IPS DF 6.9 (cell line): Measurements from ENCODE around the gene FASTKD3.

Experiments
- DNase-seq: peaks from one replicate; pipeline ENCODE4 v3.0.0-alpha.2; 2013; ENCODE audit warnings: low read depth, low spot score
- H3K27ac ChIP-seq: one replicate; pipeline ENCODE4 v1.5.1; 2013; ENCODE audit warnings: low read length, control low read depth
- H3K27me3 ChIP-seq: 2 replicates; pipeline ENCODE4 v1.6.1; 2013; ENCODE audit warnings: mild to moderate bottlenecking, low read length; ENCODE audit not compliant: control insufficient read depth, insufficient read depth
- H3K36me3 ChIP-seq: 2 replicates; pipeline ENCODE4 v1.6.1; 2013; ENCODE audit warnings: low read length; ENCODE audit not compliant: control insufficient read depth, insufficient read depth
- H3K4me1 ChIP-seq: 2 replicates; pipeline ENCODE4 v1.6.1; 2013; ENCODE audit warnings: low read length; ENCODE audit not compliant: control insufficient read depth, insufficient read depth
- H3K4me3 ChIP-seq: 2 replicates; pipeline ENCODE4 v1.5.1; 2013; ENCODE audit warnings: mild to moderate bottlenecking, low read length
- H3K9me3 ChIP-seq: 2 replicates; pipeline ENCODE4 v1.6.1; 2013; ENCODE audit warnings: low read length, inconsistent platforms; ENCODE audit not compliant: control insufficient read depth, insufficient read depth
- WGBS: extraction: QIAGEN DNeasy Blood & Tissue Kit; methylation state at CpG from one replicate; pipeline ENCODE4 v1.1.7; 2013; ENCODE audit warnings: mixed read lengths, missing lambda C conversion rate; ENCODE audit not compliant: insufficient read length, insufficient coverage; 5-methylcytosine and 5-hydroxymethylcytosine counted together

The FASTKD3 gene

DNA sequence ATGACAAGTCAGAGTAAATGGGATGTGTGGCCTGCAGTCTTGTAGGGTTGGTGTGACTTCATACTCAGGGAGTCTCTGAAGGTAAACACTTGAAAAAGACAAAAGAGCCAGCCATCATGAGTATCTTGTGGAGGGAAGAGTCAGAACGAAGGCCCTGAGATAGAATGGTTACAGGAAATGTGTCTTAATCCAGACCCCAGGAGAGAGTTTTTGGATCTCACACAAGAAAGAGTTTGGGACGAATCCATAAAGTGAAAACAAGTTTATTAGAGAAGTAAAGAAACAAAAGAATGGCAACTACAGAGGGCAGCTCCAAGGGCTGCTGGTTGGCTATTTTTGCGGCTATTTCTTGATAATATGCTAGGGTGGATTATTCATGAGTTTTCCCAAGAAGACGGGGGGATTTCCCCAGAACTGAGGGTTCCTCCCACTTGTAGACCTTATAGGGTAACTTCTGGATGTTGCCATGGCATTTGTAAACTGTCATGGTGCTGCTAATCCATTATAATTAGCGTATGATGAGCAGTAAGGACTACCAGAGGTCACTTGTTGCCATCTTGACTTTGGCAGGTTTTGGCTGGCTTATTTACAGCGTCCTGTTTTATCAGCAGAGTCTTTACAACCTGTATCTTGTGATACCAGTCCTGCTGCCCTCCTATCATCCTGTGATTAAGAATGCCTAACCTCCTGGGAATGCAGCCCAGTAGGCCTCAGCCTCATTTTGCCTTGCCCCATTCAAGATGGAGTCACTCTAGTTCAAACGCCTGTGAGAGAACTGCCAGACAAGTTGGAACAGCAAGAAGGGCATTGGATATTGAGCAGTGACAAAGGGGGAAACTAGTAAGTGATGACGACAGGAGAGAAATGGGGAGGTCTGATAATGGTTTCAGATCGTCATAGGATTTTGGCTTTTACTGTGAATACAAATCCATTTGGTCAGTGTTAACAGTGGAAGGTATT, 34.1 kb upstream of the FASTKD3 start:
- H3K4me3 ChIP-seq, result no peak overlapping the region
- H3K27me3 ChIP-seq, result no peaks in the 10 kb centered on the region
- H3K4me1 ChIP-seq, result no peaks in the 10 kb centered on the region
- no peak overlapping the region for H3K27ac ChIP-seq
- no peak for DNase-seq
- no peaks in the 10 kb centered on the region for H3K9me3 ChIP-seq
- H3K36me3 ChIP-seq, result peaks cover 16% of the 10 kb centered on the region; the same call in 1 of the 2 replicates
- no CpG with 5 or more reads among the region's 9 CpGs for WGBS

- H3K36me3 ChIP-seq, result peaks cover 16% of the 10 kb centered on the region; the same call in 1 of the 2 replicates
- WGBS, result no CpG with 5 or more reads among the region's 3 CpGs
These were observed 33.4 kb upstream of the FASTKD3 start for GRCh38 chr5:7902201-7902600.

DNA sequence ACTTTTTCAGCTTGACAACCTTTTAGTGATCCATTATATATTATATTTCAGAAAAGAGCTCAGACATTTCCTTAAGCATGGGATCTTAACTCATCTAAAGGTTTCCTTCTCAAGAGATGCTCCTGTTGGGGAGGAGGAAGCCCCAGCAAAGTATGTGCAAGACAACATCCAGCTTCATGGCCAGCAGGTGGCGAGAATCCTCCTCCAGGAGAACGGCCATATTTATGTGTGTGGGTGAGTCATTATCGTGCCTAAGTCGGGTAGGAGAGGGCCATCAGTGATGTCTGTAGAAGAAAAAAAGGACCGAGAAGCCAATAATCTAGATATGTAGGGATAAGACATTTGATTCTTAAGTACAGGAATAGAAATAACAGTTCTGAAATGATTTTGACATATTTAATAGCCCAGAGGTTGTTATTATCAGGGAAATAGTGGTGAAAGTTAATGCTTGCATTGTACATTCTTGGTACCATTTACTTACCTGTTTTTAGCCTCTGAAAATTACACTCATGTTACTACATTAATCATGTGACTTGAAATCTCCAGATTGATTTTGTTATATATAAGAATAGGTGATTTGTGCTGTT, 28.3 kb upstream of the FASTKD3 start:
- Histone ChIP-seq H3K9me3 (no peaks in the 10 kb centered on the region), H3K4me1 (no peaks in the 10 kb centered on the region), H3K27me3 (no peaks in the 10 kb centered on the region), H3K36me3 (peaks cover 21% of the 10 kb centered on the region; the same call in 1 of the 2 replicates), H3K4me3 (no peak overlapping the region), H3K27ac (no peak overlapping the region)
- WGBS, result no CpG with 5 or more reads among the region's 5 CpGs
- DNase-seq, result peak; percentile 25

More at GRCh38 chr5:7902201-7902600, 33.4 kb upstream of the FASTKD3 start:
- Histone ChIP-seq H3K9me3 (no peaks in the 10 kb centered on the region), H3K27ac (no peak overlapping the region), H3K27me3 (no peaks in the 10 kb centered on the region), H3K4me3 (no peak overlapping the region), H3K4me1 (no peaks in the 10 kb centered on the region)
- DNase-seq, result no peak

DNA sequence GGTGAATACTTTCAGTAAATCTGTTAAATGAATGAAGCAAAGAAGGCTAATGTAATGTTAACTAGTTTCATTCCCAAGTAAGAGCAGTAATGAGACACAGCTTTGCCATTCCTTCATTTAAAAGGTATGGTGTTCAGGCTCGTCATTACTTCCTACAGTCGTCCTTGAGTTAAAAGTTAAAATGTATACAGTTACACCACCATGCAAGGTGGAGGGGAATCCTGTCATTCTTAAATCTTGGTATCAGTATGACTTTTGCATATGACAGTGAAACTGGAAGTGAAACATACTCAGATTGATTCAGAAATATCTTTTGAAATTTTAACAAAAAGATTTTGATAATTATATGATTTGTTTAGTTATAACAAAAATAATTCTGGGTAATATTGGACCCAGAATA, 26.0 kb upstream of the FASTKD3 start:
- H3K27me3 ChIP-seq, result no peaks in the 10 kb centered on the region
- H3K27ac ChIP-seq, result no peak overlapping the region
- no peak for DNase-seq
- peaks cover 18% of the 10 kb centered on the region; the same call in 1 of the 2 replicates for H3K36me3 ChIP-seq
- WGBS, result no CpG with 5 or more reads among the region's 2 CpGs
- no peaks in the 10 kb centered on the region for H3K9me3 ChIP-seq
- H3K4me1 ChIP-seq, result no peaks in the 10 kb centered on the region
- no peak overlapping the region for H3K4me3 ChIP-seq

GRCh38 chr5:7894439-7894838, 25.6 kb upstream of the FASTKD3 start:
- no peak overlapping the region for H3K27ac ChIP-seq
- WGBS, result no CpG with 5 or more reads among the region's 5 CpGs
- no peaks in the 10 kb centered on the region for H3K9me3 ChIP-seq
- H3K27me3 ChIP-seq, result no peaks in the 10 kb centered on the region
- peaks cover 15% of the 10 kb centered on the region; the same call in 1 of the 2 replicates for H3K36me3 ChIP-seq
- no peak for DNase-seq
- no peak overlapping the region for H3K4me3 ChIP-seq
- H3K4me1 ChIP-seq, result no peaks in the 10 kb centered on the region

DNA sequence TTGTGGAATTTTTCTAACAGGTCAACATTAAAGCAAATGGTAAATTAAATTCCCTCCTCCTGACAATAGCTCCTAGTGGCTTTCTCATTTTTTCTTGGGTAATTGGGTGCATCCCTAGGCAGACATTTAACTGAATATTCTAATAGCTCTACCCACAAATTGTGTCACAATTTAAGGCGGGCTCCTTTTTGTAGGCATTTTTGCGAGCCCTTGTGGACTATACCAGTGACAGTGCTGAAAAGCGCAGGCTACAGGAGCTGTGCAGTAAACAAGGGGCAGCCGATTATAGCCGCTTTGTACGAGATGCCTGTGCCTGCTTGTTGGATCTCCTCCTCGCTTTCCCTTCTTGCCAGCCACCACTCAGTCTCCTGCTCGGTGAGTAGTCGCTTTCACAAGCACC, 20.1 kb upstream of the FASTKD3 start:
- H3K4me1 ChIP-seq, result no peaks in the 10 kb centered on the region
- no CpG with 5 or more reads among the region's 9 CpGs for WGBS
- H3K9me3 ChIP-seq, result no peaks in the 10 kb centered on the region
- DNase-seq, result no peak
- H3K27ac ChIP-seq, result no peak overlapping the region
- H3K4me3 ChIP-seq, result no peak overlapping the region
- peaks cover 6% of the 10 kb centered on the region; the same call in 1 of the 2 replicates for H3K36me3 ChIP-seq
- H3K27me3 ChIP-seq, result no peaks in the 10 kb centered on the region

GRCh38 chr5:7886849-7887475, 18.1 kb upstream of the FASTKD3 start:
- Histone ChIP-seq H3K9me3 (no peaks in the 10 kb centered on the region), H3K36me3 (peaks cover 5% of the 10 kb centered on the region; the same call in 1 of the 2 replicates), H3K27me3 (no peaks in the 10 kb centered on the region), H3K4me1 (no peaks in the 10 kb centered on the region), H3K4me3 (no peak overlapping the region), H3K27ac (no peak overlapping the region)
- no CpG with 5 or more reads among the region's 7 CpGs for WGBS
- no peak for DNase-seq

- Histone ChIP-seq H3K27me3 (no peaks in the 10 kb centered on the region), H3K4me1 (no peaks in the 10 kb centered on the region), H3K4me3 (no peak overlapping the region), H3K9me3 (no peaks in the 10 kb centered on the region), H3K27ac (no peak overlapping the region), H3K36me3 (peaks cover 9% of the 10 kb centered on the region; the same call in 1 of the 2 replicates)
- no peak for DNase-seq
- no CpG with 5 or more reads among the region's 5 CpGs for WGBS
These were observed 15.8 kb upstream of the FASTKD3 start for GRCh38 chr5:7884491-7885267.

- H3K9me3 ChIP-seq, result no peaks in the 10 kb centered on the region
- DNase-seq, result no peak
- no peaks in the 10 kb centered on the region for H3K27me3 ChIP-seq
- H3K4me1 ChIP-seq, result no peaks in the 10 kb centered on the region
- peaks cover 11% of the 10 kb centered on the region; the same call in 1 of the 2 replicates for H3K36me3 ChIP-seq
- H3K4me3 ChIP-seq, result no peak overlapping the region
- no peak overlapping the region for H3K27ac ChIP-seq
- no CpG with 5 or more reads among the region's 4 CpGs for WGBS
These were observed 14.1 kb upstream of the FASTKD3 start for GRCh38 chr5:7882926-7883325.

DNA sequence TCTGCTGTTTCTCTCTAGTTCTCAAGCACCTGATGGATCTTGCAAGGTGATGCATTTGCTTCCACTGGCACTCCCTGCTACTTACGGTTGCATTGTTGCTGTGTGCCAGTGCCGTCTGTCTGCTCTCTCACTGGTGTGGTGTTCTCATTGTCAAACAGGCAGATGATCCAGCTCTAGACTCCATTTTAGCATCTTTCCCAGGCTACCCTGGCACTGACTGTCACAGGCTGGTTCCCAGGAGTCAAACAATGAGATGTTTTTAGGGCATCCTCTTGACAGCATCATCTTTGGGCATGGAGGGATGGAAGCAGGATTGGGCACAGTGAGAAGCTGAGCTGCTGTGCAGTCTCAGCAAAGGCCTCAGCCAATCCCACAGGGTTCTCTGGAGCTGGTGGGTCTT, 13.0 kb upstream of the FASTKD3 start:
- no peak overlapping the region for H3K27ac ChIP-seq
- H3K27me3 ChIP-seq, result no peaks in the 10 kb centered on the region
- no peak for DNase-seq
- peaks cover 14% of the 10 kb centered on the region; the same call in 1 of the 2 replicates for H3K36me3 ChIP-seq
- no peaks in the 10 kb centered on the region for H3K9me3 ChIP-seq
- no peak overlapping the region for H3K4me3 ChIP-seq
- H3K4me1 ChIP-seq, result no peaks in the 10 kb centered on the region
- no CpG with 5 or more reads among the region's 2 CpGs for WGBS
